GDM1 (cell line): Measurements from ENCODE around the gene TSPAN7.

Source experiments
- DNase-seq: peaks from one replicate; lab custom pipeline; 2025; lab: John Stamatoyannopoulos, UW

TSPAN7 gene, protein sequence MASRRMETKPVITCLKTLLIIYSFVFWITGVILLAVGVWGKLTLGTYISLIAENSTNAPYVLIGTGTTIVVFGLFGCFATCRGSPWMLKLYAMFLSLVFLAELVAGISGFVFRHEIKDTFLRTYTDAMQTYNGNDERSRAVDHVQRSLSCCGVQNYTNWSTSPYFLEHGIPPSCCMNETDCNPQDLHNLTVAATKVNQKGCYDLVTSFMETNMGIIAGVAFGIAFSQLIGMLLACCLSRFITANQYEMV

DNA sequence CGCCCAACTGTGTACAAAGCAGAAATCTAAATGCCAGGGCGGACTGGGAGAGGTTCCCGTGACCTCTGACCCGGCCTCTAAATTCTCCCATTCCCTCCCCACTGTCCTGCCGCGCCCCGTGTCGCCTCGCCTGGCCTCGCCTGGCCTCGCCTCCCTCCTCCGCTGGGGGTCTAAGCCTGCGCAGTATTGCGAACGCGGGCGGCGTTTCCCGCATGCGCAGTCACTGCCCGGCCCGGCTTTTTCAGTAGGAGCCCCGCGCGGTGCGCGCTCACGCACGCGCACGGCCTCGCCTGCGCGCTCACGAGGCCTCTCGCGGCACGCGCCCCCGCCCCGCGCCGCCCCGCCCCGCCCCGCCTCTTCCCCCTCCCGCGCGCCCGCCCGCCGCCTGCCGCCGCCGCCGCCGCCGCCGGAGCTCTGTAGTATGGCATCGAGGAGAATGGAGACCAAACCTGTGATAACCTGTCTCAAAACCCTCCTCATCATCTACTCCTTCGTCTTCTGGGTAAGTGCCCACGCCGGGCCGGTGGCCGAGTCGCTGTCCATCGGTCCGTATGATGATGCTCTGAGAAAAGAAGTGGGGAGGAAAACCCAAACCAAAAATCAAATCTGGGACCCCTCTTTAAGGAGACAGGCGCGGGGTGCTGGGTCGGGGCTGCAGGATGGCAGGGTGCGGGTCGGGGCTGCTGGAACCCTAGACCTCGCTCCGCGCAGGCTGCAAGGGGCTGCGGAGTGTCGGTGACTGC, at the start of gene TSPAN7:
Gene TSPAN7, plus strand, starts transcription at position 417 of the 743 bp plus-strand sequence. Its CDS starts 5 bp downstream, at position 422.
- peak; percentile 40 for DNase-seq

DNA sequence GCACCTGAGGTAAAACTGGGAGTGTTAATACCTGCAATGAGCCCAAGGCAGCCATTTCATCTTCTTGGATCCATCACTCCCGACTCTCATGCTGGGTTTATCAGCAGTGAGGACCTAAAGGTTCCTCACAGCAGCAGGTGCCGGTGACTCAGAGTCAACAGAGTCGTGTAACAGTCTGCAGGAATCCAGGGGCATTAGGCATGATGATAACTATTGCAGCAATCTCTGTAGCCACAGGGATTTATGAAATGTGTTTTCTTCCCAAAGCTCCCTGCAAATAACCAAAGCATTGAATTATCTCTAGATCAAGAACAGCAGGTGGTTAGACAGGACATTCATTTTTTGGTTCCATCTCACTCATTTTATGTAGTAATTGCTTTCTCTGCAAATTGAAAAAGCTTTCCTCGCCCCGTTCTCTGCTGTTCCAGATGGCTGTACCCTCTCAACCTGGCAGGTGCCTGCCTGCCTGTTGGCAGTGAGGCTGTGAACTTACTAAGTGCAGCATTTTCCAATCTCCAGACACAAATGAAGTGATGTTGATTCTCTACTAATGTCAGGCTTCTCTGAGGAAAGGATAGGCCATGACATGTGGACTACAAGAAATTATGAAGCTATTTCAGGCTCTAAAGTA, 48.1 kb upstream of the TSPAN7 start:
- no peak for DNase-seq

DNA sequence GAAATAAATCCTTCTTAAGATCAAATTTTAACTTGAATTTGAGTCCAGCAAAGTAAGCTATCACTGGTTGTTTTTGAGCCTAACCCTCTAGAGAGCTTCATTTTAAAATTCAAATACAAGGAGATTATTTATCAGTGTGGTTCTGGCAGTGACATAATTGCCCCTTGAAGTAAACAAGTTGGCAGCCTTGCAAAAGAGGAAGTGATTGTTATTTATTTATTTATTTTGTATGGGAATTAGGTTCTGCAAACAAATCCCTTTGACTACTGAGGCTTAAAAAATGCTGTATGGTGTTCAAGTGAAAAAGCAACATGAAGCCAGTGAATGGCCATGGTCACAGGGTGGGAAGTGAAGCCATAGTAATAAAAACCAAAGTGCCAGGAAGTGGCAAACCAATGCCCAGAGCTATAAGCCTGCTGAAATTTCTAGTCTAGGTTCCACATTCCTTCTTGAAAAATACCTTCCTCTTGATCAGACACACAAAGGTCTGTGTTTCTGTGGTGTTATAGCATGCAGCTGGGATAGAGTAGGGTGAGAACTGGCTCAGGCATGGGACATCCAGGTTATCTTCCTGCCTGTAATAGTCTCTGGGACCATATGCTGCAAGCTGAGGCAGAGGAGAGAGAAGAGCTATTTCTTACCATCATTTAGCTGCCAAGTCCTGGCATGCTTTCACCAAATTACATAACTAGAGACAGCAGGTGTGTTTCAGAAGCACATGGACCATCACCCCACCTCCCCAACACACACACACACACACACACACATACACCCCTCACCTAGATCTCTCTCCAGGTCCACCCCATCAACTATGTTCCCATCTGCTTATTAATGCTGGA, 47.1 kb upstream of the TSPAN7 start:
- peak; percentile 2 for DNase-seq

DNA sequence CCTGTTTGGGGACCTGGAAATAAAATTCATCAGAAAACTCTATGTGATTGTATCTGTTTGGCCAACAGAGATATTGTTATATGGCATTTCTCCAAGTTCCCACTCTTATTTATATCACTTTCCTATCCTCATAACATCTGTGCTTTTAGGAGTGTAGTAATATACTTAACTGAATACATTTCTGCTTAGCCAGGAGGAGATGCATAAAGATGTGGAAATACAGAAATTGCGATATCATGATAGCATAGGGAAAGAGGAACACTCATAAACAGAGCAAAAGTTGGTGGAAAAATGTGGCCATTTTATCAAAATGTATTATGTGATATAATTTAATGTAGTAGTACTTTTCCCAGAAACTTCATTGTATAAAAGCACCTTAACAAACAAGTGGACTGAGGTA, 46.1 kb upstream of the TSPAN7 start:
- no peak for DNase-seq

GRCh38 chrX:38516196-38516774, 45.1 kb upstream of the TSPAN7 start:
- no peak for DNase-seq

- no peak for DNase-seq
Observed at GRCh38 chrX:38519651-38520050, 41.7 kb upstream of the TSPAN7 start.

GRCh38 chrX:38538134-38538533, 23.2 kb upstream of the TSPAN7 start:
- no peak for DNase-seq

DNA sequence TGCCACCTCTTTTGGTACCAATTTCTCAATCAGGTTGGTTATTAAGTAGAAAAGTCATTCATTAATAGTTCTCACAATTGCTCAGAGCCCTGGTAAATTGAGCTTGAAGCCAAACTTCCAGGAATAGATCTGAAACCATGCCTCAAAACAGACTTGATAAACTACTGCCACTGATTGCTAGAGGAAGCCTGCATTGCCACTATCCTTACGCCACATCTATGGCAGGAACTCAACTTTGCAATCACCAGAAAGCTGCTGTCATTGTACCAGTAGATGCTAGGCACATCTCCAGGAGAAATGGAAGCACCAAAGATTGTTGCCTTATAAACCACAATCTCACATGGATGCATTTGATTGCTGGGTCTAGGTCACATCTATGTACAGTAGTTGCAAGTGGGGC, 21.6 kb upstream of the TSPAN7 start:
- DNase-seq: no peak

- no peak for DNase-seq
Observed at GRCh38 chrX:38548508-38548907, 12.8 kb upstream of the TSPAN7 start.

- DNase-seq: no peak
Observed at GRCh38 chrX:38552721-38553120, 8.6 kb upstream of the TSPAN7 start.

DNA sequence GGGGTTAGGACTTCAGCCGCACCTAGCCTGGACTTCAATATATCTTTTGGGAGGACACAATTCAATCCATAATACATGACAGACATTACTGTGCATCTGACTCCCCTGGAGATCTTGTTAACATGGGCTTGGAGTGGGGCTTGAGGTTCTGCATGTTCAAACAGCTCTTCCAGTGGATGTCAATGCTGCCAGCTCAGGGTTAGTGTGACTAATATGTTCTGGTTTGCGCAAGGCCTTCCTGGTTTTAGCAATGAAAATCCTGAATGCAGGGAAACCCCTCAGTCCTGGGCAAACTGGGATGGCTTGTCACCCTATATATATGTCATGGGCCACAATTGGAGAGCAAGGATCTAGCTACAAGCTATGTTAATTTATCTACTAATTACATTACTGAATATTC, 2.7 kb upstream of the TSPAN7 start:
- no peak for DNase-seq

- no peak for DNase-seq
Observed at GRCh38 chrX:38560776-38561125, 591 bp upstream of the TSPAN7 start.

GRCh38 chrX:38561951-38562719, 793 bp downstream of the TSPAN7 start:
- DNase-seq: no peak

GRCh38 chrX:38563030-38563429, 1.7 kb downstream of the TSPAN7 start:
- no peak for DNase-seq

DNA sequence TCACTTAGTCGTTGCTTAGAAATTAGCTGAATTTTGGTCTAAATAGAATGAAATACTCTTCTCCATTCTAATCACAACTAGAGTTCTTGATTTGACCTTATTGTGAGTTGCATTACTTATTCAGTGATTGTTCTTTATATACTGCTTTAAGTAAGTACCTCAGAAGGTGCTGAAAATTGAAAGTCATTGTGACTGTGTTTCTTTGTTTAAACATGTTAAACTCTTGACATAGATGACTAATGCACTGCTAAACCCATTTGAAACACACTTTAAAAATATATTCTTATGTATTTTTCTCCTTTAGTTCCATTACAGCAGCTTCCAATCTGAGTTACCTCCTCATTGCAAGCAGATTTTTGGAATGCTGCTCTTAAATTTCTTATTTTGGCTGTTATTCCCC, 9.1 kb downstream of the TSPAN7 start:
- no peak for DNase-seq

GRCh38 chrX:38571058-38571457, 9.7 kb downstream of the TSPAN7 start:
- no peak for DNase-seq

- no peak for DNase-seq
Observed at GRCh38 chrX:38574858-38575257, 13.5 kb downstream of the TSPAN7 start.

GRCh38 chrX:38575888-38576287, 14.5 kb downstream of the TSPAN7 start:
- no peak for DNase-seq

- DNase-seq: no peak
Observed at GRCh38 chrX:38577738-38578137, 16.4 kb downstream of the TSPAN7 start.

DNA sequence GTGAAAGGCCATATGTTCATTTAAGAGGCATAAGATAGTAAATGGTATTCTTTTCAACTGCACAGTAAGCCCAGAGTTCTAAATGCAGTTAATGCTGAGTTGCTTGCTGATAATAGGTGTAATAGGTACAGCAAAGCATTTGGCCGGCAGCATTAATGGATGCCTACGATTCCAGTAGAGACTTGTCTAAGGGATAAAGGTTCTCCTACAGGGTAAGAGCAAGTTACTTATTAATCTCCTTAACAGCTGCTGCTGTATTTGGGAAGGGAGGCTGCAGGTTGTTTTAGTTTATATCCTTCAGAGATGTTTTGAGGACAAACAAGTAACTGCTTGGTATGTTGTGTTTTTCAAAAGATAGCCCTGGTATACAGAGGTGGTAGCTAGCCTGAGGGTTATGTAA, 16.8 kb downstream of the TSPAN7 start:
- no peak for DNase-seq

DNA sequence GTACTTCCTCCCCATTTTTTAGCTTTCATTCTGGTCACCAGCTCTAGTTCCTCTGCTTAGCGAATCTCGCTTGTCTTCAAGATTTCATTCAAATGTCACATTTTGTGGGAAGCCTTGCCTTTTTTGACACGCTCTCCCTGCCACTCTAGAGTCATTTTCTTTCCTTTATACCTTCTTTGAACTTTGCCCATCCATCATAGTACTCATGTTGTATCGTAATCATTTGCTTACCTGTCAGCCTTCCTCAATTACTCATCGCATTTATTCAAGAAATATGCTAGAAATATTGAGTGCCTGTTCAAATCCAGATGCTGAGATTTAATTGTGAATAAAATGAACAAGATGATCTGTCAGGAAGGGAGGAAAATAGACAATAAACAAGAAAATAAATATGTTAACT, 21.8 kb downstream of the TSPAN7 start:
- DNase-seq: no peak
